GM18858 (cell line): Measurements from ENCODE around the gene ZDHHC8.
"Not testable (repeated sequence)": the region's sequence is repeated elsewhere in the genome, so short reads cannot be mapped to it uniquely, and the experiment has no call there.

Experiments used
- ATAC-seq: cut with Tn5 transposase; IDR thresholded peaks from one replicate; pipeline ENCODE4 v1.9.1; 2021; ENCODE audit not compliant: unreplicated experiment

The ZDHHC8 gene

GRCh38 chr22:20157430-20158183 is 26.0 kb downstream of the ZDHHC8 start:
- ATAC-seq, result no peak

- ATAC-seq, result no peak
These were observed 26.9 kb downstream of the ZDHHC8 start for GRCh38 chr22:20158391-20159036.

DNA sequence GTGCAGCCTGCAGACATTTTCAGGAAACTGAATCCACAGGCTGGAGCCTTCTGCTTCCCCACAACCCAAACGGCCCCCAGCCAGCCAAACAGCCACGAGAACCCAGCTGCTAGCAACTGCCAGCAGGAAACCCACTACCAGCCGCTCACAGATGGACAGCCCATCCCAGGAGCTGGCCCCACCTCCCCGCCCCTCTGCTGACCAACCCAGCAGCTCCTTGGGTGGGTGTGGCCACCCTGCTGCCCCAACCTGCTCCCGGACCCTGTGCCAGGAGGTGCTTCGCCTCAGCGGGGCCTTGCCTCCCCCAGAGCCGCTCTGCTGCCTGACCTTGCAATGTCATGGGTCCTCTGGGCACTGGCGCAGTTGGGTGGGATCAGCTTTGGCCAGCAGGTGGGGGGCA is 27.5 kb downstream of the ZDHHC8 start:
- no peak for ATAC-seq

GRCh38 chr22:20159531-20159930 is 27.9 kb downstream of the ZDHHC8 start:
- not testable (repeated sequence) for ATAC-seq

DNA sequence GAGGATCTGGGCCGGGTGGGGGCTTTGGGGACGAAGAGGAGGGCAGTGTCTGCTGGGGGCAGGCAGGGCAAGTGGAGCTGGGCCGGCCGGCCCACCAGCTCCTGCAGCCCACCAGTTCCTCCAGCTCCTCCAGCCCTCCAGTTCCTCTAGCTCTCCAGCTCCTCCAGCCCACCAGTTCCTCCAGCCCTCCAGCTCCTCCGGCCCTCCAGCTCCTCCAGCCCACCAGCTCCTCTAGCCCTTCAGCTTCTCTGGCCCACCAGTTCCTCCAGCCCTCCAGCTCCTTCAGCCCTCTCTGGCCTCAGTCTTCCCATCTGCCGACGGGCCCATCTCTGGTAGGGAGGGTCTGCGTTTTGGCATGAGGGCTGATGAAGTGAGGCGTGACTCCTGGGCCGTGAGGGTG is 28.4 kb downstream of the ZDHHC8 start:
- no peak for ATAC-seq

GRCh38 chr22:20164863-20165262 is 33.3 kb downstream of the ZDHHC8 start:
- ATAC-seq, result no peak

GRCh38 chr22:20165421-20165820 is 33.8 kb downstream of the ZDHHC8 start:
- ATAC-seq, result no peak

GRCh38 chr22:20165913-20166312 is 34.3 kb downstream of the ZDHHC8 start:
- no peak for ATAC-seq

DNA sequence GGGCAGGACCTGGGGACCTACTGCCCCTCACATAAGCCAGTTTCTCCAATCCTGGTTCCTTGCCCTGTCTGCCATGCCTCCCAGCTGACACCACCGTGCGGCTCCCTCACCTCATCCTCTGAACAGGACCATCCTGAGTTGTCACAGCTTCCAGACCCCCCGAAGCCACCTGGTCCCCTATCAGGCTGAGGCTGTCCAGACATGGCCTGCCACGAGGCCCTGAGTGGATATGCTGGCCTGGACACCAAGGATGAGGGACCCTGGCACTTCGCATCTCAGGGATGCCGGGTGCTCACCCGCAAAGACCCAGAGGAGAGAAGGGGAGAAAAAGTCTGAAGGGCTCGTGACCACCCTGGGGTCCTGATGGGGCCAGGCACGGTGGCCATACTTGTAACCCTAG is 35.1 kb downstream of the ZDHHC8 start:
- ATAC-seq, result no peak

GRCh38 chr22:20167643-20168322 is 36.2 kb downstream of the ZDHHC8 start:
- ATAC-seq, result no peak

- no peak for ATAC-seq
These were observed 37.7 kb downstream of the ZDHHC8 start for GRCh38 chr22:20169253-20169822.

DNA sequence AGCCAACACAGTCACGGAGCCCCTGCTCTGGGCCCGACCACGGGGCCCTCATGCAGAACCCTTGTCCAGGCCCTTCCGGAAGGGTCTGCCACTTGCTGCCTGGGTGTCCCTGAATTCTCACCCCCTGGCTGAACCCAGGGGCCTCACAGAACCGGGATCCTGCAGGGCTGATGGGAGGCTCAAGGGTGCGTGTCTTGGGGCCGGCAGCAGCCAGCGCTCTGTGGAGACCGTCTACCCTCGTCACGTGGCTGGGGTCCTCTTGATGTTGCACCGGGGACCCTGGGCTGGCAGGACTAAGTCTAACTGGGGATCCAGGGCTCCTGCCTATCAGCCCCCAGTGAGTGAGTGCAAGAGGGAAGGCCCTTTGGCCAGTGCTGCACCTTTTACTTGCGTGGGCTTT is 38.6 kb downstream of the ZDHHC8 start:
- ATAC-seq, result no peak

DNA sequence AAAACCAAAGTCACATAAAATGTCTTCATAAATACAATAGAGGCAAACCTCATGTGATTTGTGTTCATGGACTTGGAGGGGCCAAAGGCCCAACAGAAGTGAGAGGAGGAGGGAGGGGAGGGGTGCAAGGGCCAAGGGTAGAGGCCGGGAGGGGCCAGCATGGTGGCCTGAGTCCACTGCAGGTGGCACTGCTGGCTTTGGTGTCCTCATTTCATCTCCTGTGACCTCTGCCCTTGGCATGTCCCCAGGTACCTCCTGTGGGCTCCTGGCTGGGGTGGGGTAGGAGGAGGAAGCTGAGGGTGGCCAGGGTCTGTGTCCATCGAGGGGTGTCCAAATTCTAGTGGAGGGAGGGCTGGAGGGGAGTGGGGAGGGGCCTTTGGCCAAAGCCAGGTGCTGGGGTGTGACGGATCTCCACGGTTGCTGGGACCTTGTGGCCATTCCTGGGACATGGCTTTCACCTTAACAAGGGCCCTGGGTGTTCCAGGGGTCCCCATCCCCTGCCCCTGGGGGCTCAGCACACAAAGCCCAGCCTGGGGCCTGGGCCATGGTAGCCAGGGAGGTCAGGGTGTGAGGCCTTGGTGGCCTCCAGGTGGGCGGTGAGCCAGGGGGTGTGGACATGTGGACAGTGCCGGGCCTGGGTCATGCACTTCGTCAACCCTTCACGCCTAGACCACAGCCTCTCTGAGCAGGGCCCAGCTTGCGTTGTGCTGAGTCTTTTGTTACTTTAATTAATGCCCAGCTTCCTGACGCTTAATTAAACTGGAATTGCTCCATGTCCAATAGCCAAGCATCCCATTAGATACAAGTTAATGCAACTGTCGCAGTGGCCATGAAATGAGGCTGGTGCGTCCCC is 39.9 kb downstream of the ZDHHC8 start:
- ATAC-seq, result no peak

GRCh38 chr22:20172141-20172613 is 40.6 kb downstream of the ZDHHC8 start:
- no peak for ATAC-seq

DNA sequence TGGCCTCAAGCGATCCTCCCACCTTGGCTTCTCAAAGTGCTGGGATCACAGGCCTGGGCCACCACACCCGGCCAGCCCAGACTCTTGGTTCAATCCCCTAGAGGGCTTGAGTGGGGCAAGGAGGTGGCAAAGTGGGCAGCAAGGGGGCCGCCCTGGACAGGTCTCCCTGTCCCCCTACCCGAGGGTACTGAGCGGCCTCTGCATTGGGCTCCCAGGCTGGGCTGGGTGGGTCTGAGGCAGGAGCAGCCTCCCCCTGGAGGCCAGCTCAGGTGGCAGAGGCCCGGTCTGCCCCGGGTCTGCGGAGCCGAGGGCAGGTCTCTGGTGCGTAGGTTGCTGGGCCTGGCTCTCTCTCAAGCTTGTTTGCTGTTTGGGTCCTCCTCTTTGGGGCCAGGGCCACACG is 41.6 kb downstream of the ZDHHC8 start:
- ATAC-seq, result no peak

GRCh38 chr22:20173772-20174171 is 42.2 kb downstream of the ZDHHC8 start:
- no peak for ATAC-seq

DNA sequence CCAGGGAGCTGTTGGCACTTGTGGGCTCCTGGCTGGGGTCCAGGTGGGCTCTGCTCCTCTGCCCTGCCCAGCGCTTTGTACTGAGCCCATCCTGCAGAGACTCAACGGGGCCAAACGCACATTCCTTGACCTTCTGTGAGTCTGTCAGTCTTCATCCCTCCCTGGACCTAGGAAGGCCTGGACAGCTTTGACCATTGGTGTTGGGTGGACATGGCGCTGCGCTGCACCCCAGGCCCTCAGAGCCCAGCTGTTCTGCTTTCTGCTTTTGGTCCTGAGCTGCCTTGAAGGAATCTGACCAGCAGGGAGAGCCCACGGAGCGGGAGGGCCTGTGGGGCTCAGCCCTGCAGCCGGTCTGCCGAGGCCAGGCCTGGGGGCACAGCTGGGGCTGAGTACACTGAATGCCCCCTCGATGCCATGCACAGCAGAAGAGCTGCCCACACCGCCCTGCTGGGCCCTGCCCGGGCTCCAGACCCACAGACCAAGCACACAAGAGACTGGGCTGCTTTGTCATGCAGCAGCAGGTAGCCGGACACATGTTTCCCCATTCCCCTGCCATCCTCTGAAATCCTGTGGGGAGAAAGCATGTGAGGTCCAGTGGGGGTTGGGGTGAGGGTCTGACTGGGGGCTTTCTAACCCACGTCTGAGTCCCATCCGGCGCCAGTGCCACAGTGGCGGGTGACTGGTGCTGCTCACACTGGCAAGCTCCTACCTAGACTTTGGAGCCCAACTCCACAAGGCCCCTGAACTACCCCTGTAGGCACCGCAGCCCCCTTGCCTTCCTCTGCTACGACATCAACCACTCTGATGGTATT is 43.4 kb downstream of the ZDHHC8 start:
- ATAC-seq, result no peak

DNA sequence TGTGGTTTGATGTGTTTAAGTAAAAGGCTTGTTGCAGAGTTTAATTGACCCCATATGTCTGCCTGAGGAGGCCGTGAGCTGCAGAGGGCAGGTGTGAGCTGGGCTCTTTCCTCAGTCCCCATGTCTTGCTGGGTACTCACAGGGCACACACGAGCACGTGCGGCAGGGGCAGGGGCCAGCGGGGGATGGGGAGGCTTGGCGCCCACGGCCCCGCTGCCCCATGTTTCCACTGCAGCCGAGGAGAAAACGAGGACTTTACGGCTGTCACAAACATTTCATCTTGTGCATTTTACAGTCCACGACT is 43.9 kb downstream of the ZDHHC8 start:
- no peak for ATAC-seq

DNA sequence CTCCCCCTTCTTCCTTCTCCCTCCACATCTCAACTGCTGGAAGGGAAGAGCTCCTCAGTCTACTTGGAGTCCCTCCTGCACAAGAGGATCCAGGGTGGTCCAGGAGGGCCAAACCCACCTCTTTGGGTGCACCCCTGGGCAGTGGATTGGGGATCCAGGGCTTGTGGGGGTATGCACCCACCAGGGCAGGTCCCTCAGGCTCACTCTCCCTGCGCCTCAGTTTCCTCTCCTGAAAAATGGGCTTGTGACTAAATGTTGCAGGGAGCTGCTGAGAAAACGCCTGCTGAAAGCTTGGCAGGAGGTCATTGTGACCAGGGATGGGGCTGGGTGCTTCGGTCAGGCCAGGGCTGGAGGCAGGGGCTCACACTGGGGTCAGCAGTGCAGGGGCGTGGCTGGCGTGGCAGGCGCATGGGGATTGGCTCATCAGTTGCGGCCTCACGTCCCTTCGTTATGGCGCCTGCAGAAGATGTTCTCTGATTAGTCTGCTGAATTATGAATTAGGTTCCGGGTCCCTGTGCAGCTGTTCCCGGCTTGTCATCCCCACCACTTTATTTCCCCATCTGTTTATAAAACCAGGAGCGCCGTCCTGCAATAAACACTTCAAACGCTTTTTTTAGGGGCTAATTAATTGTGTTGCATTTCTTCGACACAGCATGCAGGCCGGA is 44.9 kb downstream of the ZDHHC8 start:
- no peak for ATAC-seq
